CD4-positive, CD25-positive, alpha-beta regulatory T cell (primary cell): ENCODE results near the gene BACH2. TPM values are rescaled to one million over a fixed set of nuclear protein-coding genes. Genes with fewer than 3 reads are reported as not detected.
A peak's percentile ranks its signal among the peaks of the same experiment; 100 is the strongest.

Experiments
- ATAC-seq, 2 donors: fragments of 150-1000 bp; cut with Tn5 transposase; one replicate each; pipeline ENCODE4 v1.10.0; 2021; ENCODE audit warnings: low read depth in 2 of 2, moderate number of reproducible peaks in 2 of 2, moderate library complexity in 1 of 2
- DNase-seq, 3 donors: peaks; one replicate each; pipeline versions ENCODE4 v3.0.0 to v3.0.0-alpha.2; 2012 to 2022; ENCODE audit warnings: mixed read lengths in 1 of 3
- H3K27ac ChIP-seq: one replicate; pipeline ENCODE4 v1.7.0; 2013; ENCODE audit warnings: mild to moderate bottlenecking, low read length; ENCODE audit not compliant: insufficient read depth, poor library complexity, severe bottlenecking
- H3K27me3 ChIP-seq: one replicate; pipeline ENCODE4 v1.7.0; 2013; ENCODE audit warnings: low read length; ENCODE audit not compliant: control insufficient read depth, insufficient read depth
- H3K36me3 ChIP-seq: one replicate; pipeline ENCODE4 v1.7.0; 2013; ENCODE audit warnings: mild to moderate bottlenecking, low read length, moderate library complexity; ENCODE audit not compliant: control insufficient read depth, insufficient read depth
- H3K4me1 ChIP-seq: 2 replicates; pipeline ENCODE4 v1.7.0; 2013; ENCODE audit warnings: mild to moderate bottlenecking, low read length; ENCODE audit not compliant: insufficient read depth, control insufficient read depth, poor library complexity, severe bottlenecking
- H3K4me3 ChIP-seq: one replicate; pipeline ENCODE4 v1.7.0; 2013; ENCODE audit warnings: low read depth, mild to moderate bottlenecking, low read length, moderate library complexity
- H3K9me3 ChIP-seq, 2 experiments: 1 replicate in 1 of 2; 2 replicates in 1 of 2; pipeline ENCODE4 v1.7.0; 2013; ENCODE audit warnings: low read length in 2 of 2, mild to moderate bottlenecking in 1 of 2, moderate library complexity in 1 of 2; ENCODE audit not compliant: control insufficient read depth in 2 of 2
- H3K27ac Mint-ChIP-seq, 3 donors: one replicate each; pipeline ENCODE4 v1.8.0; 2020 to 2022; ENCODE audit warnings: mild to moderate bottlenecking in 3 of 3, mixed read lengths in 3 of 3, moderate library complexity in 2 of 3
- H3K27me3 Mint-ChIP-seq: one replicate; pipeline ENCODE4 v1.8.0; 2022; ENCODE audit warnings: mild to moderate bottlenecking, mixed read lengths
- H3K36me3 Mint-ChIP-seq: one replicate; pipeline ENCODE4 v1.8.0; 2020; ENCODE audit warnings: mixed read lengths
- H3K4me1 Mint-ChIP-seq, 4 donors: one replicate each; pipeline ENCODE4 v1.8.0; 2020 to 2022; ENCODE audit warnings: mixed read lengths in 4 of 4, mild to moderate bottlenecking in 1 of 4
- H3K4me3 Mint-ChIP-seq, 4 donors: one replicate each; pipeline ENCODE4 v1.8.0; 2020 to 2022; ENCODE audit warnings: mild to moderate bottlenecking in 4 of 4, mixed read lengths in 4 of 4, moderate library complexity in 3 of 4
- H3K9me3 Mint-ChIP-seq, 7 donors: one replicate each; pipeline ENCODE4 v1.8.0; 2020 to 2022; ENCODE audit warnings: mixed read lengths in 7 of 7, mild to moderate bottlenecking in 3 of 7, moderate library complexity in 2 of 7
- polyA plus RNA-seq, 4 donors: library from polyadenylated mRNA; unstranded; fragments of 300-500 nt; fragmentation: Illumina TruSeq; gene quantifications; one replicate each; pipeline ENCODE4 v1.2.3, GENCODE V29; 2021
- total RNA-seq: library from RNA; stranded (reverse); gene quantifications from one replicate; pipeline ENCODE4 v1.2.3, GENCODE V29; 2022

Gene BACH2
- total and polyA plus RNA-seq, 5 donors from 2014 or later: 3.8 to 51.3 (median 7.1) TPM

GRCh38 chr6:90107371-90107770, 189.3 kb downstream of the BACH2 start:
- H3K36me3 Mint-ChIP-seq: peaks cover 15% of the 10 kb centered on the region
- peak overlapping the region in 1 of 4 donors; percentile 5 for H3K4me3 Mint-ChIP-seq
- peaks cover 27% of the 10 kb centered on the region for H3K27me3 Mint-ChIP-seq
- no peaks in the 10 kb centered on the region for H3K9me3 ChIP-seq
- H3K4me1 Mint-ChIP-seq: peaks cover 26 to 89% (median 63%) of the 10 kb centered on the region in 4 donors
- H3K27ac ChIP-seq: no peak overlapping the region
- no peak for ATAC-seq
- peak overlapping the region; percentile 18 for H3K4me3 ChIP-seq
- no peak overlapping the region for H3K27ac Mint-ChIP-seq
- no peaks in the 10 kb centered on the region for H3K27me3 ChIP-seq
- H3K9me3 Mint-ChIP-seq: peaks cover 0 to 1% (median 0%) of the 10 kb centered on the region in 7 donors
- no peaks in the 10 kb centered on the region for H3K36me3 ChIP-seq
- no peak for DNase-seq
- H3K4me1 ChIP-seq: peaks cover 29% of the 10 kb centered on the region

DNA sequence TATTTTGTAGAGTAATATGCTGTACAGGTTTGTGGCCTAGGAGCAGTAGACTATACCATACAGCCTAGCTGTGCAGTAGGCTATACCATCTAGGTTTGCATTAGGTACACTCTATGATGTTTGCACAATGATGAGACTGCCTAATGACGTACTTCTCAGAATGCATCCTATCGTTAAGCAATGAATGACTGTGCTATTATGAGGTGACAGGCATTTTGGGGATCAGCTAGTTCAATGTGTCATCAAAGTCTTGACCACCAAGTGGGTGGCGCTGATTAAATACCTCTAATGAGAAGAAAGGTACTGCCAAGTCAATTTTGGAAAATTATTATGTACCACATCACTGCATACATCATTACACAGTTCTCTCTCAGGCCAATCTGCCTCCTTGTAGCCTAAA, 190.2 kb downstream of the BACH2 start:
- peaks cover 15% of the 10 kb centered on the region for H3K36me3 Mint-ChIP-seq
- peaks cover 24 to 79% (median 59%) of the 10 kb centered on the region in 4 donors for H3K4me1 Mint-ChIP-seq
- peaks cover 0 to 1% (median 0%) of the 10 kb centered on the region in 7 donors for H3K9me3 Mint-ChIP-seq
- H3K4me1 ChIP-seq: peaks cover 29% of the 10 kb centered on the region
- no peak overlapping the region for H3K4me3 ChIP-seq
- peaks cover 2% of the 10 kb centered on the region for H3K27me3 ChIP-seq
- H3K4me3 Mint-ChIP-seq: no peak overlapping the region
- no peak for ATAC-seq
- H3K27me3 Mint-ChIP-seq: peaks cover 27% of the 10 kb centered on the region
- H3K27ac ChIP-seq: no peak overlapping the region
- H3K27ac Mint-ChIP-seq: peak overlapping the region in 1 of 3 donors; percentile 70
- H3K36me3 ChIP-seq: no peaks in the 10 kb centered on the region
- no peaks in the 10 kb centered on the region for H3K9me3 ChIP-seq
- DNase-seq: no peak

DNA sequence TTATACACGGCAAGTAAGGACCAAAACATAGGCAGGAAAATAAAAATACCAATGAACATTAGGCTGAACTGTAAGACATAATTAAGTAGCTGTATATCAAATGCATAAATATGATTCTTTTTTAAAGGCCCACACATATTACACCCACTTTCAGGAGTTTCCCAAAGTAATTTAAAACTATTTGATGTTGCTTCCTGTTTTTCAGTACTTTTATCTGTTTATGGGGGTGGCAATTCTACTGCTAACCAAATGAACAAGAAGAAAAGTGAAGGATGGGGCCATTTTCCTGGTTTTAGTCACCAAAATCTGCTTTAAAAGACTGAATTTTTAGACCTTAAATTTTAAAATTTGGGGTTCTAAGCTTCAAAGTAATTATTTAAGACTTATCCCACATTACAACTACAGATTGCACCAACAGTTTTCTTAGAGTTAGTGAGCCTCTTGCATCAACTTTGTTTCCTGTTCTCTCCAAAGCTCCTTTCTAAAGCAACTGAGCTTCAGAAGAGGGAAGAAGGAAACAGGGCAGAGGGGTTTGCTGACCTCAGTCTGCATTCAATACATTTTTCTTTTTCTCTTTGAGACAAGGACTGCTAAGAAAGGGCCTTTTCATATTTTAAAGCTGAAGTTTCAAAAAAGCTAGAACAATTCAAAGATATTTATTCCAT, 191.0 kb downstream of the BACH2 start:
- DNase-seq (no peak), ATAC-seq (no peak)
- peaks cover 15% of the 10 kb centered on the region for H3K36me3 Mint-ChIP-seq
- no peak overlapping the region for H3K4me3 ChIP-seq
- H3K27me3 ChIP-seq: peaks cover 5% of the 10 kb centered on the region
- H3K27ac ChIP-seq: no peak overlapping the region
- peak overlapping the region in 2 of 3 donors; percentile 39 to 72 for H3K27ac Mint-ChIP-seq
- peaks cover 30% of the 10 kb centered on the region for H3K27me3 Mint-ChIP-seq
- peaks cover 29% of the 10 kb centered on the region for H3K4me1 ChIP-seq
- H3K9me3 ChIP-seq: no peaks in the 10 kb centered on the region
- H3K4me3 Mint-ChIP-seq: peak overlapping the region in 3 of 4 donors; percentile 3 to 44 (median 32)
- no peaks in the 10 kb centered on the region for H3K36me3 ChIP-seq
- H3K4me1 Mint-ChIP-seq: peaks cover 22 to 71% (median 53%) of the 10 kb centered on the region in 4 donors
- H3K9me3 Mint-ChIP-seq: peaks cover 0 to 1% (median 0%) of the 10 kb centered on the region in 7 donors

DNA sequence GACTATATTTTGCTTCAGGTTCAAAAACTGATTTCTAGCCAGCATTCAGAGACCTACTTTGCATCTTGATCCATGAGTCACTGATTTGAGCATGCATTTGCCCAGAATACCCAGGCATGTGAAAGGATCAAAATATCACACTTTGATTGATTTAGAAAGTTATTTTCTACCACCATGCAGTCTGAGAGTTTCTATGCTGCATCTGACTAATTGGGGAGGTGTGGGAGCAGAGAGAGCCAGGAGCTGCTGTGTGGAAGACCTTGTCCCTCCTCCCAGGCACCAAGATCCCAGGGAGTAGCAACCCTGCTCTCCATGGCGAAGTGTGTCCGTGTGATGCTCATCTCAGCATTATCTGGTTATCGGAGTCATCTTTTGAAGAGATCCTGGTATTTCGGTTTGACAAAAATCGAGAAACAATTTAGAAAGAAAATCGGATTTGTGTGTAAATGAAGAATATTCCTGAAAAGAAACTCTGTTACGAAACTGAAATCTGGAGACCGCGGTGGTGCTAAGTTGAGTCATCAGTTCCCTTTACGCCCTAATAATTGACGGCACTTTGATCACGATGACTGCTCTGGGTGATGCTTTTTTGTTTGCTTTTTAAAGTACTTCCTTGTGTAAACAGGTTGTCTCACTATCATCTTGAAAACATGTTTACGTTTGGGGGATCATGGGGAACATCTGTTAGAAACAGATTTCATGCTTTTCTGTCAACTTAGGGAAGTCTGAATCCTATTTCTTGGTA, 193.4 kb downstream of the BACH2 start:
- peaks cover 25% of the 10 kb centered on the region for H3K27me3 Mint-ChIP-seq
- Histone ChIP-seq H3K36me3 (no peaks in the 10 kb centered on the region), H3K27ac (no peak overlapping the region), H3K4me3 (peak overlapping the region; percentile 84), H3K9me3 (no peaks in the 10 kb centered on the region), H3K27me3 (peaks cover 5% of the 10 kb centered on the region), H3K4me1 (peaks cover 26% of the 10 kb centered on the region)
- peak; percentile 57 to 73 for ATAC-seq
- peak in 1 of 3 donors; percentile 87 for DNase-seq
- peak overlapping the region; percentile 0 to 85 (median 77) for H3K4me3 Mint-ChIP-seq
- peak overlapping the region; percentile 21 to 86 (median 84) for H3K27ac Mint-ChIP-seq
- peaks cover 11 to 67% (median 50%) of the 10 kb centered on the region in 4 donors for H3K4me1 Mint-ChIP-seq
- peaks cover 0 to 1% (median 0%) of the 10 kb centered on the region in 7 donors for H3K9me3 Mint-ChIP-seq
- H3K36me3 Mint-ChIP-seq: peaks cover 19% of the 10 kb centered on the region

- Histone ChIP-seq H3K4me3 (no peak overlapping the region), H3K27ac (no peak overlapping the region), H3K36me3 (no peaks in the 10 kb centered on the region), H3K9me3 (no peaks in the 10 kb centered on the region), H3K27me3 (peaks cover 8% of the 10 kb centered on the region), H3K4me1 (peaks cover 21% of the 10 kb centered on the region)
- Mint-ChIP-seq H3K4me3 (peak overlapping the region in 1 of 4 donors; percentile 72), H3K9me3 (peaks cover 0 to 1% (median 0%) of the 10 kb centered on the region in 7 donors), H3K27ac (no peak overlapping the region), H3K36me3 (peaks cover 19% of the 10 kb centered on the region), H3K27me3 (peaks cover 28% of the 10 kb centered on the region), H3K4me1 (peaks cover 4 to 68% (median 47%) of the 10 kb centered on the region in 4 donors)
- DNase-seq (no peak), ATAC-seq (no peak)
These were observed 195.2 kb downstream of the BACH2 start for GRCh38 chr6:90101403-90101802.

GRCh38 chr6:90100059-90100665, 196.5 kb downstream of the BACH2 start:
- Mint-ChIP-seq H3K4me3 (no peak overlapping the region), H3K9me3 (peaks cover 0 to 1% (median 0%) of the 10 kb centered on the region in 7 donors), H3K4me1 (peaks cover 4 to 68% (median 43%) of the 10 kb centered on the region in 4 donors), H3K36me3 (peaks cover 19% of the 10 kb centered on the region), H3K27me3 (peaks cover 36% of the 10 kb centered on the region), H3K27ac (no peak overlapping the region)
- H3K27ac ChIP-seq: no peak overlapping the region
- no peak overlapping the region for H3K4me3 ChIP-seq
- peaks cover 18% of the 10 kb centered on the region for H3K4me1 ChIP-seq
- no peaks in the 10 kb centered on the region for H3K36me3 ChIP-seq
- no peak for DNase-seq
- ATAC-seq: no peak
- H3K9me3 ChIP-seq: no peaks in the 10 kb centered on the region
- H3K27me3 ChIP-seq: peaks cover 8% of the 10 kb centered on the region

- no peak overlapping the region for H3K4me3 Mint-ChIP-seq
- no peaks in the 10 kb centered on the region for H3K36me3 ChIP-seq
- H3K9me3 Mint-ChIP-seq: peaks cover 0 to 1% (median 0%) of the 10 kb centered on the region in 7 donors
- H3K27ac ChIP-seq: no peak overlapping the region
- H3K4me1 Mint-ChIP-seq: peaks cover 1 to 67% (median 35%) of the 10 kb centered on the region in 4 donors
- DNase-seq (no peak), ATAC-seq (no peak)
- peak overlapping the region in 2 of 3 donors; percentile 68 to 81 for H3K27ac Mint-ChIP-seq
- H3K4me1 ChIP-seq: peaks cover 14% of the 10 kb centered on the region
- H3K27me3 Mint-ChIP-seq: peaks cover 37% of the 10 kb centered on the region
- no peaks in the 10 kb centered on the region for H3K9me3 ChIP-seq
- H3K36me3 Mint-ChIP-seq: peaks cover 10% of the 10 kb centered on the region
- no peak overlapping the region for H3K4me3 ChIP-seq
- peaks cover 8% of the 10 kb centered on the region for H3K27me3 ChIP-seq
These were observed 198.0 kb downstream of the BACH2 start for GRCh38 chr6:90098627-90099026.
